Activated CD8-positive, alpha-beta memory T cell treated with anti-CD3 and anti-CD28 coated beads for 4 hours (primary cell): ENCODE measurements around the gene THRB.

Source experiments
- DNase-seq, 2 donors: peaks; one replicate each; pipeline ENCODE4 v3.0.0-alpha.2; 2020; ENCODE audit warnings: low read depth in 2 of 2

THRB gene

GRCh38 chr3:24378313-24378712, 116.3 kb downstream of the THRB start:
- no peak for DNase-seq

GRCh38 chr3:24377218-24377993, 117.2 kb downstream of the THRB start:
- no peak for DNase-seq

GRCh38 chr3:24375947-24376384, 118.7 kb downstream of the THRB start:
- no peak for DNase-seq

DNA sequence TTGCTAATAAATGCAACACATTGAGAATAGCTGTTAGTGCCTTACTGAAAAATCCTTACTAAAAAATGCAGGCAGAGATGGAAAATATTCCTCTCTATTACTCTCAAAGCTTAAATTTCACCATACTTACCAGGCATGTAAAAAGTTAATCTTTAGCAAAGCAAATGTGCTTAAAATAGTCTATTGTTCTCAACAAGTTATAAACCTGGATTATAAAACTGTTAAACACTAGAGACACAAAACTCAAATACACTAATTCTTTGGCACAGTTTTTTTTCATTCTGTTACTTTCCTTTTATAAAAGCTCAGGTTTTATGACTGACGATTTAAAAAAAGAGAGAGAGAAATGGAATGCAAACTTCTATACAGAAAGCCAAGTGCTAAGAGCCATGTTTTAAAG, 119.8 kb downstream of the THRB start:
- DNase-seq = no peak

GRCh38 chr3:24373198-24373959, 121.3 kb downstream of the THRB start:
- no peak for DNase-seq

- no peak for DNase-seq
Measured at GRCh38 chr3:24372559-24373197, 122.0 kb downstream of the THRB start.

DNA sequence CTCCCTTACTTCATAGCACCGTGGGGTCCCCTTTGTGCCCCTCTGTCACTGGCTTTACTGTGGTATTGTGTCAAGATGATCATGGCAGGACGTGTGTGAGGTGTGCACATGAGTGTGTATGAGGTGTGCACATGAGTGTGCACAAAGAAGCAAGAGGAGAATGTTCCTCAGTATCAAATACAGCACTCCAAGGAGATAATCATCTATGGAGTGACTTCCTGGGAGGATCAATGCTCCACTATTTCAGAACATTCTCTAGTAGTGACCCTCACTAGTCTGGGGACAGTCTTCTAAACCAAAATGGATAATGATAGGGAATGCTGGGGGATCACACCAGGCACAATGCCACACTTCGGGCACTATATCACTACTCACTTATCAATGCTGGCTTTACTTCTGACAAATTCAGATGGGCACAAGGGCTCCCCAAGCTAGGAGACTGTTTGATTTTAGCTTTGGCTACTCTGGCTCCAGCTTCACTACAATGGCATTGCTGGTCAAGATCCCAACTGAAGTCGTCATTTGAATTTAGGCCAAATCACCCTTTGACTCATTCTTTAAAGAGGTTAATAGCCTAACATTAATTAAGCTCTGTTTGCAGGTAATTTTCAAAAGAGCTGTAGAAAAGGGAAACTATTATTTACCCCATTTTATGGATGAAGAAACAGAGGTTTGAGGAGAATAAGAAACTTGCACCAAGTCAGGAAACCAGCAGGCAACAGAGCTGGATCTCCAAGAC, 124.1 kb downstream of the THRB start:
- no peak for DNase-seq

GRCh38 chr3:24368605-24369004, 126.0 kb downstream of the THRB start:
- no peak for DNase-seq

DNA sequence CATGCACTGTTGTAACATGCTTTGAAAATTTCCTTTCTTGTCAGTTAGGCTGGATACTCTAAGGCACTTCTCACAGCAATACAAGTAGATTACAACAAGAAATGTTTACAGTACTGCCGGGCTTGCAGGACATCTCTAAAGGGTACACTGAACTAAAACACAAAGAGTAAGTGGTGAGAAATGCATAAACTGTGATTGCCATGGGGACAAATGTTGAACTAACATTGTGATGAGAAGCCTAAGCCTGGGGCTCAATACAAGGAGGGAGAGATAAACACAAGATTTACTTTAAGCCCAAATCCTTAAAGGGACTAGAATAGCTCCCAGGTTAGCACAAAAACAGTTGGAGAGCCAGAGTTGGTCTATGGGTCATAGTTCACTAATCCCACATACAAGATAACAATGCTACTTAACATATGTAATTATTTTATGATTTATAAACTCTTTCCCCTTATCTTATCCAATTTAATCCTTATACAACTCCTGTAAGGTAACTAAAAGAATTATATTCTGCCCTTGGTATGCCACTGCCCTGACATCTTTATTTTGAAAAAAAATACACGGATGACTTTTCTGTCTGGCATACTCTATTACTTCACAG, 126.9 kb downstream of the THRB start:
- DNase-seq = no peak

GRCh38 chr3:24367216-24367615, 127.4 kb downstream of the THRB start:
- no peak for DNase-seq

- no peak for DNase-seq
Measured at GRCh38 chr3:24365168-24365567, 129.5 kb downstream of the THRB start.

DNA sequence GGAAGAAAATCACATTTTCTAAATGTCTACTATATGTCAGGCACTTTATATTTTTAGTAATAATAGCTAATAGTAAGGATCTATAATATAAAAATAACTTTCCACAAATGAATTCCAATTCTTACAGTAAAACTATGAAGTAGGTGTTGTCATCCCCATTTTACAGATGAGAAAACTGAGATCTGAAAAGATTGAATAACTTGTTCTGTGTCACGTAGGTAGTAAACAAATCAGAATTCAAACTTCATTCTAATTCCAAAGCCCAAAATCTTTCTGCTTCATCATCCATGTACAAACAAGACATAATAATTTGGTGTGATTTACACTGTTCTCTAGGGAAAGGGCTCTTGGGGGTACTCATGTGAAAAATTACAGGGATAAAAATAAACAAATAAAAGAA, 130.3 kb downstream of the THRB start:
- no peak for DNase-seq

DNA sequence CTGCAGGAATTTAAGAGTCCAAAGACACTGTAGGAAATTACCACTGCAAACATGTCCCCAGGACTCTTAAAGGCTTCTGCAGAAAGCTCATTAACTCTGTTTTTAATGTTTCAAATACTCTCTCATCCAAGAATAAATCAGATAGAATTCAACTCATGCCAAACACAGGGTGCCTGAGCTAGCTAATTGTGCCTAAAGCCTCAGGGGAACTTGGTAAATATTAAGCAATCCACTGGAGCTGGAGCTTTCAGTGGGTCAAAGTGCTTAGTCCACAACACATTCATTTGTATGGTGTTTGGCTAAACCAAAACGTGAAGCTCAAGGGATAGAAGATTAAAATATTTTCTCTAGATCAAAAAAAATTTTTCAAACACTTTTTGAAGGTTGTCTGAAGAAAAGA, 131.4 kb downstream of the THRB start:
- DNase-seq = no peak

DNA sequence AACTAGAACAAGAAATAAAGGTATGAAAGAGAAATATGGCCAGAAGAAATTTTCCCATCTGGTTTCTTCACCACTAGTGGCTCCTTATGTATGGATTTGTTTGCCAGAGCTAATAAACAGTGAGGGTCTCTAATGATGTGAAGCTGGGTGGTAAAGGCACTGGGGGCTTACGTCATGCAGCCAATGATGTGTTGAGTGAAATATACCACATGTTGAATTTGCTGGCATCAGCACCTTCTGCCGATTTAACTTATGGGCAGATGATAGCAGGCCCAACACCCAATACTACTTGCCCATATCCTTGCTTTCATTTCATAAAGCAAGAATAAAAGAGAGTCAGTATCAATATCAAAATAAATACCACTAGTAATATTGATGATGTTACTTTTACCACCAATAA, 133.0 kb downstream of the THRB start:
- DNase-seq = no peak

DNA sequence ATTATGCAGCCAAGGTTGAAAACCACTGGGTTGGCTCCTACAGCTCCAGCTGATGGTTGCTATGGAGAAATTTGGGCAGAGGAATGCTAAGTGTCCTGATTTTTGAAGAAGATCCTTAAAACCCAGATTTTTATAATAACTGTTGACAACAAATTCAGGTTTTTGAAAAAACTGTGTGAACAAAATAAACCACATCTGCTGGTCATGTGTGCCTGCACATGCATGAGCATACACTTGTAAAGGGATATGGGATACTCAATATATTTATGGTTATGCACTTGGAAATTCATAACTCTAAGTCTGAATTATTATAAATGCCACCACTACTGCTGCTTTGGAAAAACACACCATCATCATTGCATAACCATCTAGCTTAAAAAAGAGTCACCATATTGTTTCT, 133.7 kb downstream of the THRB start:
- DNase-seq = no peak

GRCh38 chr3:24359645-24360462, 134.8 kb downstream of the THRB start:
- DNase-seq = no peak

GRCh38 chr3:24359102-24359501, 135.5 kb downstream of the THRB start:
- DNase-seq = no peak

DNA sequence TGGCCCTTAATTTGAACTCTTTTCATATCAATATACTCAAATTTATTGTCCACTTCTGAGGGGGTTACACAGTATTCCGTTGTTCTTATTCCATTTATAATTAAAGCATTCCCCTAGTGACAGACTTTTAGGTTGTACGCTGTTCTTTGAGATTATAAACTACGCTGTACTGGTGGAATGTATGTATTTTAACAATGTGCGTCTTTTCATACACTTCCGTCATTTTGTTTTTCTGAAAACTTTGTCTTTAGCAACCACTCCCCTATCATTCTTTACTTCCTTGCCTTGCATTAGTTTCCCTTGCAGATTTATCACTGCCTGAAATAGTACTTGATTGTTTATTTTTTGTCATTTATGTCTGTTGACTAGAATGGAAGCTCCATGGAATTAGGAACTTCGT, 137.0 kb downstream of the THRB start:
- DNase-seq = no peak

DNA sequence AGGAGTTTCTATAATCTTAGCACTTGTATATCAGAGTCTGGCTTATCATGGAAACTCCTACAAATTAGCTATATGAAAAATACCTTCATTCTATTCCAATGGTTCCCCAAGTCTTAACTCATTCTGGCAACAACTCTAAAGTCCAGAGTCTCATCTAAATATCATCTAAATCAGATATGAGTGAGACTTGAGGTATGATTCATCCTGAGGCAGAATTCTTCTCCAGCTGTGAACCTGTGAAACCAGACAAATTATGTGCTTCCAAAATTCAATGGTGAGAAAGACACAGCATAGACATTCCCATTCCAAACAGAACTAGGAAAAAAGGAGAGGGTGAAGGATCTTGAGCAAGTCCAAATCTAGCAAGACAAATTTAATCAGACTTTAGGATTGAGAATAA, 138.8 kb downstream of the THRB start:
- DNase-seq = no peak

DNA sequence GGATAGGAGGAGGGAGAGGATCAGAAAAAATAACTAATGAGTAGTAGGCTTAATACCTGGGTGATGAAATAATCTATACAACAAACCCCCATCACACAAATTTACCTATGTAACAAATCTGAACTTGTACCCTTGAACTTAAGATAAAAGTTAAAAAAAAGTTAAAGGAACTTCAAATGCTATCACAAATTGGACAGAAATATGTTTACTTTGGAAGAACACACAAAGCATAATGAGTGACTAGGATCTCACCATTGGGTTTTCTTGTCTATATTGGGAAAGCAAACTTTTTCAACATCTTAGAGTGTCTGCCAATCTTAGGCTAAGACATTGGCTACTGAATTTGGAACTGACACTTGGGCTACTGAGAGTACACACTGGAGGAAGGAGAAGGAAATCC, 140.4 kb downstream of the THRB start:
- DNase-seq = no peak
